Pancreas (tissue), 10 donors: ENCODE results near the gene ANO4. TPM values are rescaled to one million over a fixed set of nuclear protein-coding genes. Genes with fewer than 3 reads are reported as not detected.

Experiments
- ATAC-seq, 4 donors: fragments of 200-7000 bp; cut with Tn5 transposase; one replicate each; pipeline versions ENCODE4 v1.8.0 to v1.9.1; 2020; ENCODE audit warnings: mild to moderate bottlenecking in 4 of 4, moderate library complexity in 4 of 4
- DNase-seq, 6 donors: peaks; one replicate each; pipeline ENCODE4 v3.0.0-alpha.2; 2020
- FAIRE-seq: peaks from 2 replicates; lab custom pipeline; 2012; peaks lifted over from hg19 to GRCh38; lab: Jason Lieb, UNC
- H3K27ac ChIP-seq, 4 donors: fragments of 200-600 bp; sonication (generic); 1 replicate in 3 of 4; 2 replicates in 1 of 4; pipeline versions ENCODE4 v1.5.0 to v1.8.0; 2020
- H3K27me3 ChIP-seq, 4 donors: fragments of 200-600 bp; one replicate each; pipeline ENCODE4 v1.8.0; 2021
- H3K36me3 ChIP-seq, 3 donors: fragments of 200-600 bp; sonication (generic) in 1 of 3; one replicate each; pipeline versions ENCODE4 v1.5.0 to v1.8.0; 2020 to 2021
- H3K4me1 ChIP-seq, 3 donors: fragments of 200-600 bp; one replicate each; pipeline ENCODE4 v1.8.0; 2021
- H3K4me3 ChIP-seq, 4 donors: fragments of 200-600 bp; sonication (generic) in 2 of 4; one replicate each; pipeline versions ENCODE4 v1.5.0 to v1.8.0; 2020 to 2021
- H3K9me3 ChIP-seq, 4 donors: fragments of 200-600 bp; one replicate each; pipeline ENCODE4 v1.8.0; 2021
- WGBS, 2 donors: extraction: QIAGEN DNeasy Blood & Tissue Kit; methylation state at CpG; one replicate each; pipeline ENCODE4 v1.1.7; 2013; 5-methylcytosine and 5-hydroxymethylcytosine counted together
- intact Hi-C, 3 donors: fragments of 100-400 bp; cut with DNase I; formaldehyde crosslinking; loops; one replicate each; pipeline versions ENCODE4 v1.11.1 to v1.14.2; 2022
- polyA plus RNA-seq, 2 donors: library from polyadenylated mRNA; stranded (reverse); fragments of 200-250 nt; gene quantifications; one replicate each; pipeline ENCODE4 v1.2.3, GENCODE V29; 2013
- total RNA-seq, 6 donors: library from RNA; stranded (reverse); fragmentation: NEBNext Ultra II Directional in 4 of 6; extraction: Animal tissue kit (Norgen Biotek cat#: 25700) in 4 of 6; gene quantifications; one replicate each; pipeline versions ENCODE4 v1.2.1 to v1.2.4, GENCODE V29; 2021 to 2023
- TF ChIP-seq, protein P1 (sequence below), 4 donors: fragments of 200-600 bp; sonication (generic) in 3 of 4; IDR thresholded peaks; one replicate each; pipeline versions ENCODE4 v1.5.0 to v1.8.0; 2021; ENCODE audit warnings: antibody characterized with exemption in 4 of 4
- donor health status: healthy with polysubstance abuse.
- donor health status: DM: no; HTN: no; CAD: no; lungs with moderate emphysema.
- donor health status: DM: no; HTN: no; CAD: no.
- donor health status: control.
- donor health status: control.
- donor health status: Bipolar disorder and iron deficiency.
- donor health status: DM: yes; HTN: yes; CAD: no.
- donor health status: DM: no; HTN: no; CAD: no.
- donor health status: DM: no; HTN: no; CAD: no.
- donor health status: DM: yes; HTN: yes; CAD: no.

The ANO4 gene
- total and polyA plus RNA-seq, 8 donors = 0.14 to 2.1 (median 0.28) TPM; not detected in 1

DNA sequence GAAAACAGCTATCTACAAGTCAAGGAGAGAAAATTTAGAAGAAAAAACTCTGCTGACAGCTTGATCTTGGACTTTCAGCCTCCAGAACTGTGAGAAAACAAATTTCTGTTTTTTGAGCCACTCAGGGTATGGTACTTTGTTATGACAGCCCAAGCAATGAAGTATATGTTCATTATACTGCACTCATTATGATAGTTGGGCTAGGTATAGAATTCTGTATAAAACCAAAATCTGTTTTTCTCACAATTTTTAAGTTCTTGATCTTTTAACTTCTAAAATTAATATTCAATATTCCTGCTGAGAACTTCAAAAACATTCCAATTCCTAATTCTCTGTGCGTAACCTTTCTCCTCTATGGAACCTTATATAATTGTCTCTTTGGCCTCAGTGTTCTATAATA, 214.7 kb downstream of the ANO4 start:
- ATAC-seq (no peak), FAIRE-seq (no peak), DNase-seq (no peak)
- H3K9me3 ChIP-seq = no peaks in the 10 kb centered on the region
- H3K36me3 ChIP-seq = no peaks in the 10 kb centered on the region
- no peak overlapping the region for H3K4me3 ChIP-seq
- intact Hi-C loops = no loop called here
- no peaks in the 10 kb centered on the region for H3K4me1 ChIP-seq
- TF ChIP-seq, protein P1, sequence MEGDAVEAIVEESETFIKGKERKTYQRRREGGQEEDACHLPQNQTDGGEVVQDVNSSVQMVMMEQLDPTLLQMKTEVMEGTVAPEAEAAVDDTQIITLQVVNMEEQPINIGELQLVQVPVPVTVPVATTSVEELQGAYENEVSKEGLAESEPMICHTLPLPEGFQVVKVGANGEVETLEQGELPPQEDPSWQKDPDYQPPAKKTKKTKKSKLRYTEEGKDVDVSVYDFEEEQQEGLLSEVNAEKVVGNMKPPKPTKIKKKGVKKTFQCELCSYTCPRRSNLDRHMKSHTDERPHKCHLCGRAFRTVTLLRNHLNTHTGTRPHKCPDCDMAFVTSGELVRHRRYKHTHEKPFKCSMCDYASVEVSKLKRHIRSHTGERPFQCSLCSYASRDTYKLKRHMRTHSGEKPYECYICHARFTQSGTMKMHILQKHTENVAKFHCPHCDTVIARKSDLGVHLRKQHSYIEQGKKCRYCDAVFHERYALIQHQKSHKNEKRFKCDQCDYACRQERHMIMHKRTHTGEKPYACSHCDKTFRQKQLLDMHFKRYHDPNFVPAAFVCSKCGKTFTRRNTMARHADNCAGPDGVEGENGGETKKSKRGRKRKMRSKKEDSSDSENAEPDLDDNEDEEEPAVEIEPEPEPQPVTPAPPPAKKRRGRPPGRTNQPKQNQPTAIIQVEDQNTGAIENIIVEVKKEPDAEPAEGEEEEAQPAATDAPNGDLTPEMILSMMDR (IDR thresholded peaks at IDR 0.05) = no peak
- H3K27ac ChIP-seq = no peak overlapping the region
- 96% methylated on average over 1 of the region's 1 CpG for WGBS, 2 donors
- H3K27me3 ChIP-seq = no peaks in the 10 kb centered on the region

DNA sequence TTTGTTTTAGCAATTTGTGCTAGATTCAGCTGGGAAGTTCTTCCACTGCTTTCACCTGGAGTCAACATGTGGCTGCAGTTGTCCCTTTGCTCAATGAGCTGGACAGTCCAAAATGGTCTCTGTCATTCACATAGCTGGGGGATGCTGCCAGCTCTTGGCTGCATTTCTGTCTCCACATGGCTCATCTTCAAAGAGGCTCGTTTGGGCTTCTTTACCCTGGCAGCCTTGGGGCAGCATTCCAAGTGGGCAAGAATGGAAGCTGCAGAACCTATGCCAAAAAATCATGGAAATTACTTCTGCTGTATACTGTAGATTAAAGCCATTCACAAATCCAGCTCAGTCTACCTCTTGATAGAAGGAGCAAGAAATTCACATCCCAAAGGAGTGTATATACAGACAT, 216.3 kb downstream of the ANO4 start:
- TF ChIP-seq, protein P1 (IDR thresholded peaks at IDR 0.05) = no peak
- Histone ChIP-seq H3K4me1 (no peaks in the 10 kb centered on the region), H3K27ac (no peak overlapping the region), H3K4me3 (no peak overlapping the region), H3K27me3 (no peaks in the 10 kb centered on the region), H3K9me3 (no peaks in the 10 kb centered on the region), H3K36me3 (no peaks in the 10 kb centered on the region)
- intact Hi-C loops = no loop called here
- WGBS, 2 donors = 4 to 16% methylated on average over 1 of the region's 1 CpG
- FAIRE-seq (no peak), ATAC-seq (no peak), DNase-seq (no peak)

DNA sequence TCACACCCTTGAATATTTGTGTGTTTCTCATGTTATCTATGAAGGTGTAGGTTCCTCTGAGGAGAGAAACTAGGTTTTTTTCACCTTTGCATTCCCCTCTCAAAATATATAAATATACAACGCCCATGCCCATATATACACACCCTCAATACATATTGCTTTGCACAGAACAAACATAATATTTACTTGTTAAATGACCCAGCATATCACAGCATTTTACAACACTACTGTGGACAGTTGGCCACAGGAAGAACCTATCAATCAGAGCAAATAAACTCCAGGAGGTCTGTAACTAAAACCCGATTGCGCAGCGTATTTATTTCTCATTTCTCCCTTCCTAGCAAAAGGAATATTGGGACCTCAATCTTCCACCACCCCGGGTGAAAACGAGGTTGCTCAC, 219.4 kb downstream of the ANO4 start:
- no peaks in the 10 kb centered on the region for H3K36me3 ChIP-seq
- ATAC-seq = no peak
- 69 to 74% methylated on average over 6 of the region's 6 CpGs for WGBS, 2 donors

DNA sequence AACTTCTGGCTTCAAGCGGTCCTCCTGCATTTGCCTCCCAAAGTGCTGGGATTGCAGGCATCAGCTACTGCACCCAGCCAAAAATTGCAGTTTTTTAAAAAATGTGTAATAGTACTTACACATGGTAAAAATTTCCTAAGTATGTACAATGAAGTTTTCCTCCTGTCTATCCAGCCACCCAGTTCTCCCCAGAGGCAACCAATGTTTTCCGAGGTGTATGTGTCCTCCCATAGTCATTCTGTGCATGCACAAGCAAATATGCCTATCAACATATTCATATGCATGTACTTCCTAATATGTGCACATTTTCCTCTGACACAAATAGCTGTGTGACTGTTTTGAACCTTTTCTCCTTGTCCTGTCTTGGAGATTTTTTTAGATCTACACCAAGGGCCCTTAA, 220.5 kb downstream of the ANO4 start:
- FAIRE-seq (no peak), ATAC-seq (no peak), DNase-seq (no peak)
- H3K9me3 ChIP-seq = no peaks in the 10 kb centered on the region
- intact Hi-C loops = no loop called here
- H3K36me3 ChIP-seq = no peaks in the 10 kb centered on the region
- no peaks in the 10 kb centered on the region for H3K4me1 ChIP-seq
- no peak overlapping the region for H3K4me3 ChIP-seq
- no peaks in the 10 kb centered on the region for H3K27me3 ChIP-seq
- no peak overlapping the region for H3K27ac ChIP-seq
- 89 to 98% methylated on average over 2 of the region's 2 CpGs for WGBS, 2 donors
- TF ChIP-seq, protein P1 (IDR thresholded peaks at IDR 0.05) = no peak

More for the DNA sequence above, 219.4 kb downstream of the ANO4 start:
- Histone ChIP-seq H3K4me3 (no peak overlapping the region), H3K9me3 (no peaks in the 10 kb centered on the region), H3K4me1 (no peaks in the 10 kb centered on the region), H3K27ac (no peak overlapping the region), H3K27me3 (no peaks in the 10 kb centered on the region)
- TF ChIP-seq, protein P1 (IDR thresholded peaks at IDR 0.05) = no peak
- DNase-seq = no peak
- intact Hi-C loops = no loop called here
- FAIRE-seq = no peak

DNA sequence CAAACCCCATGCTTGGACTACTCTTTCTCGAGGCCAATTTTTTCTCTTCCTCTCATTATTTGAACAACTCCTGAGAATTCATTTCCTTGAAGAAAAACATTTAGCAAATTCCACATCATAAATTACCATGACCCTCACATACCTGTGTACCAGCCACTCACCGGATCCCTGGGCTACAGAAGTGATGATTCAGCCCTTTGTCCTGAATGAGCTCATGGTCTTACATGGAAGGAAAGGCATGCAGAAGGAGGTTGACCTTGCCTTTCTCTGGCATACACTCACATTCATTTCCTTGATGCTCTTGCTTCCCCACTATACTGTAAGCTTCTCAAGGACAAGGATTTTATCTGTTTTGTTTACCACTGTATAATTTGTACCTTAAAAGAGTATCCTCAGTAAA, 224.0 kb downstream of the ANO4 start:
- Histone ChIP-seq H3K27me3 (no peaks in the 10 kb centered on the region), H3K36me3 (no peaks in the 10 kb centered on the region), H3K4me3 (no peak overlapping the region), H3K4me1 (peaks cover 0 to 4% (median 0%) of the 10 kb centered on the region in 3 donors), H3K9me3 (no peaks in the 10 kb centered on the region), H3K27ac (no peak overlapping the region)
- peak in 3 of 4 donors; percentile 38 to 89 (median 73) for ATAC-seq
- intact Hi-C loops = no loop called here
- DNase-seq = no peak
- TF ChIP-seq, protein P1 (IDR thresholded peaks at IDR 0.05) = no peak
- no peak for FAIRE-seq
- 51 to 55% methylated on average over 2 of the region's 2 CpGs for WGBS, 2 donors
